Lung (tissue), 12 donors: ENCODE measurements around the gene STPG1. TPM values are rescaled to one million over a fixed set of nuclear protein-coding genes. Genes with fewer than 3 reads are reported as not detected.

Source experiments
- ATAC-seq: fragments of 200-7000 bp; cut with Tn5 transposase; one replicate; pipeline ENCODE4 v1.9.1; 2020; ENCODE audit warnings: moderate number of reproducible peaks; ENCODE audit not compliant: insufficient read depth, low FRiP score
- DNase-seq, 3 donors: peaks; one replicate each; pipeline ENCODE4 v3.0.0-alpha.2; 2013 to 2017
- H3K27ac ChIP-seq, 2 donors: one replicate each; pipeline ENCODE4 v1.5.1; 2013; ENCODE audit warnings: mild to moderate bottlenecking in 2 of 2, moderate library complexity in 2 of 2, control low read depth in 1 of 2, inconsistent platforms in 1 of 2, low read depth in 1 of 2, low read length in 1 of 2
- H3K27me3 ChIP-seq, 3 donors: one replicate each; pipeline ENCODE4 v1.5.1; 2013; ENCODE audit warnings: low read length in 2 of 3; ENCODE audit not compliant: control insufficient read depth in 3 of 3, insufficient read depth in 3 of 3
- H3K36me3 ChIP-seq, 4 donors: one replicate each; pipeline ENCODE4 v1.5.1; 2013; ENCODE audit warnings: low read length in 4 of 4, mild to moderate bottlenecking in 1 of 4, moderate library complexity in 1 of 4; ENCODE audit not compliant: control insufficient read depth in 4 of 4, insufficient read depth in 4 of 4
- H3K4me1 ChIP-seq, 5 donors: one replicate each; pipeline ENCODE4 v1.5.1; 2013; ENCODE audit warnings: low read length in 5 of 5, mild to moderate bottlenecking in 2 of 5, moderate library complexity in 1 of 5; ENCODE audit not compliant: control insufficient read depth in 5 of 5, insufficient read depth in 5 of 5
- H3K4me3 ChIP-seq: one replicate; pipeline ENCODE4 v1.5.1; 2013; ENCODE audit warnings: mild to moderate bottlenecking, control low read depth, moderate library complexity
- H3K9ac ChIP-seq, 2 donors: one replicate each; pipeline ENCODE4 v1.5.1; 2013; ENCODE audit warnings: low read length in 2 of 2, control low read depth in 1 of 2; ENCODE audit not compliant: insufficient read depth in 1 of 2
- H3K9me3 ChIP-seq, 4 donors: one replicate each; pipeline ENCODE4 v1.5.1; 2013; ENCODE audit warnings: low read length in 3 of 4, mild to moderate bottlenecking in 1 of 4, moderate library complexity in 1 of 4; ENCODE audit not compliant: control insufficient read depth in 4 of 4, insufficient read depth in 3 of 4
- WGBS, 2 donors: extraction: QIAGEN DNeasy Blood & Tissue Kit; methylation state at CpG; one replicate each; pipeline ENCODE4 v1.1.7; 2013; 5-methylcytosine and 5-hydroxymethylcytosine counted together
- polyA plus RNA-seq, 2 donors: library from polyadenylated mRNA; stranded (reverse); fragments of 200-250 nt; gene quantifications; one replicate each; pipeline ENCODE4 v1.2.1, GENCODE V29; 2013
- total RNA-seq, 2 donors: library from RNA; depleted of rRNA in 1 of 2; stranded (reverse); fragments of >200 nt in 1 of 2; gene quantifications; one replicate each; pipeline ENCODE4 v1.2.1, GENCODE V29; 2014 to 2021
- TF ChIP-seq, protein P1 (sequence below): IDR thresholded peaks from 2 replicates; pipeline ENCODE4 v1.5.1; 2012; ENCODE audit warnings: mild to moderate bottlenecking; ENCODE audit errors: control extremely low read depth, extremely low read depth
- donor health status: control.
- donor health status: control.
- donor health status: Bipolar disorder and iron deficiency.
- donor health status: healthy.
- donor health status: DM: yes; HTN: yes; CAD: no.

STPG1 gene
- total and polyA plus RNA-seq, 4 donors, result 6.7 to 13.5 (median 9.8) TPM

DNA sequence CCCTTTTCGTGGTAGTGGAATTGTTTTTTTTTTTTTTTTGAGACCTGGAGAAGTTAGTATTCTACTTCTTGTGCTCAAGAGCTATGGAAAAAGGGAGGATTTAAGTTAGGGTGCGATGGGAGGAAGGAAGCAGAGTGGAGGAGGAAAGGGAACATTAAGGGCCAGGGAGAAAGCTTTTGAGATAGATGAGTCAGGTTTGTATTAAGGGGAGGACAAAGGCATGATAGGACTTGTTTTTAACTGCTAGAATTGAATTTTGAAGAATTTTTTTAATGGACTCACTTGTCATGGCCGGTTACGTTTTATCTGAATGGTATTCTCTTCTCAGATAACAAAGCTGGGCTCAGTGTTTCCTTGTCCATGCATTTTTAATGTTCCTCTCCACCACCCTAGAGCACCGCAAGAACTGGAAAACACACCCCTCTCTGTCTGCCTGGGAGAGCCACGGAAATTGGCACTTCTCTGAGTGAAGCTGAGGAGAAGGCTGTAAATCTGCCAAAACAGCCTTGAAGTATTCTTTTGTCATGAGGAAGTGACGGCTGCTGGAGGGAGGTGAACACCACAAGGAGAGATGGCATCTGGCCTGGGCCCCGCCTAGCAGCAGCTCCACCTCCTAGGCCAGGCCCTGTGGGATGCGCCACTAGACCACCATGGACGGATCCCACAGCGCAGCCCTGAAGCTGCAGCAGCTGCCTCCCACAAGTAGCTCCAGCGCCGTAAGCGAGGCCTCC is 5.5 kb upstream of the STPG1 start:
- no peaks in the 10 kb centered on the region for H3K27me3 ChIP-seq
- DNase-seq, result peak in 1 of 3 donors; percentile 39
- H3K4me1 ChIP-seq, result peaks cover 0 to 16% (median 6%) of the 10 kb centered on the region in 5 donors
- WGBS, 2 donors, result 44 to 50% methylated on average over 14 of the region's 14 CpGs
- no peak for ATAC-seq
- no peaks in the 10 kb centered on the region for H3K9me3 ChIP-seq
- peak overlapping the region in 1 of 2 donors; percentile 75 for H3K27ac ChIP-seq
- no peak overlapping the region for H3K9ac ChIP-seq
- TF ChIP-seq, protein P1, sequence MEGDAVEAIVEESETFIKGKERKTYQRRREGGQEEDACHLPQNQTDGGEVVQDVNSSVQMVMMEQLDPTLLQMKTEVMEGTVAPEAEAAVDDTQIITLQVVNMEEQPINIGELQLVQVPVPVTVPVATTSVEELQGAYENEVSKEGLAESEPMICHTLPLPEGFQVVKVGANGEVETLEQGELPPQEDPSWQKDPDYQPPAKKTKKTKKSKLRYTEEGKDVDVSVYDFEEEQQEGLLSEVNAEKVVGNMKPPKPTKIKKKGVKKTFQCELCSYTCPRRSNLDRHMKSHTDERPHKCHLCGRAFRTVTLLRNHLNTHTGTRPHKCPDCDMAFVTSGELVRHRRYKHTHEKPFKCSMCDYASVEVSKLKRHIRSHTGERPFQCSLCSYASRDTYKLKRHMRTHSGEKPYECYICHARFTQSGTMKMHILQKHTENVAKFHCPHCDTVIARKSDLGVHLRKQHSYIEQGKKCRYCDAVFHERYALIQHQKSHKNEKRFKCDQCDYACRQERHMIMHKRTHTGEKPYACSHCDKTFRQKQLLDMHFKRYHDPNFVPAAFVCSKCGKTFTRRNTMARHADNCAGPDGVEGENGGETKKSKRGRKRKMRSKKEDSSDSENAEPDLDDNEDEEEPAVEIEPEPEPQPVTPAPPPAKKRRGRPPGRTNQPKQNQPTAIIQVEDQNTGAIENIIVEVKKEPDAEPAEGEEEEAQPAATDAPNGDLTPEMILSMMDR, result no peak
- peaks cover 2 to 9% (median 5%) of the 10 kb centered on the region in 4 donors for H3K36me3 ChIP-seq
- no peak overlapping the region for H3K4me3 ChIP-seq

DNA sequence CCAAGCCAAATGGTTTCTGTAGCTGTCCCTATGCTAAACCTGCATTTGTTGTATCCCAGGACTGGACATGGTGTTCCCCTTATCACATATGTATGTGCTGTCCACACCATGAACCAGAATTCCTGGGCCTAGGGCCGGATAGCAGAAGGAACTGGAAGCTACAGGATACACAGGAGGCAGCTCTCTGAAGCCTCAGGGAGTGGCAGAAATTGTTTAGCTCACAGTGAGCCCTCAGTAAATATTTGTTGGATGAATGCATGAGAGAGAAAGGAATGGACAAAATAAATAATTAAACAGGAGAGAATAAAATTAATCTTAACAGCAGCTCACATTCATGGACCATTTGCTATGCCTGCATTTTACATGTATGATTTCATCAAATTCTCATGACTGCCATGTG is 4.1 kb upstream of the STPG1 start:
- ATAC-seq (no peak), DNase-seq (no peak)
- Histone ChIP-seq H3K4me1 (peaks cover 0 to 25% (median 6%) of the 10 kb centered on the region in 5 donors), H3K9ac (no peak overlapping the region), H3K36me3 (peaks cover 2 to 9% (median 5%) of the 10 kb centered on the region in 4 donors), H3K27me3 (no peaks in the 10 kb centered on the region), H3K4me3 (no peak overlapping the region), H3K27ac (peak overlapping the region in 1 of 2 donors; percentile 42), H3K9me3 (no peaks in the 10 kb centered on the region)
- TF ChIP-seq, protein P1, result no peak
- 68% methylated on average over 1 of the region's 1 CpG for WGBS, 2 donors

DNA sequence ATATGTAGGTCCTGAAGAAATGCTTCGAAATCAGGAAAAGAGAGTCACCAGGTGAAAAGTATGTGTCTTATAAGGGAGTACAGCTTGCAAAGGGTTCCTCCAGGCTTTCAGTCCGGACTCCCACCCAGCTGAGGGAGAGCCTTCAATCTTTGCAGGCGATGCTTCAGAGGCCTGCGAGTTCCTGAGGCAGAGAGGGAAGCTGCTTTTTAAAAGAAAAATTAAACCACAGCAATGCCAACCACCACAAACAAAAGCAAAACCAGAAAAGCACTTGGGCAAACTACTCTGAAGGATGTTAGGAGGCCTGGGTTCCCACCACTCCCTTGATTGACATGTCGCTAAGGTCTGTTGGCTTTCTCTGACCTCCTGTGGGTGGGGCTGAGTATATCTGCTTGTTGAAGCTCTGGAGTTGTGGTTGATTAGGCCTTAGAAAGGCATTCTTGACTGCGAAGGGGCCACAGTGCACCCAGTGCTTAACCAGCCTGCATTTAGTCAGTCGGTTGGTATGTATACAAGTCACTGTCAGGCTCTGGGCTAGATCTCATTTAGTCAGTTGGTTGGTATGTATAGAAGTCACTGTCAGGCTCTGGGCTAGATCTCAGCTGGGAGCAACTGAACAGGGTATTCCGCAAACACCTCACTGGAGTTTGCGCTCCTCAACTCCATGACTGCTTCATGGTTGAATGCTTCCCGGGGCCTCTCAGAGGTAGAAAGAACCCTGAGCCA is 3.2 kb upstream of the STPG1 start:
- Histone ChIP-seq H3K9ac (no peak overlapping the region), H3K4me1 (peaks cover 0 to 26% (median 6%) of the 10 kb centered on the region in 5 donors), H3K27ac (peak overlapping the region in 1 of 2 donors; percentile 53)

More for the DNA sequence above, 3.2 kb upstream of the STPG1 start:
- Histone ChIP-seq H3K9me3 (no peaks in the 10 kb centered on the region), H3K36me3 (peaks cover 2 to 6% (median 5%) of the 10 kb centered on the region in 4 donors), H3K27me3 (no peaks in the 10 kb centered on the region), H3K4me3 (no peak overlapping the region)
- ATAC-seq, result no peak
- no peak for DNase-seq
- TF ChIP-seq, protein P1, result no peak
- WGBS, 2 donors, result 47 to 56% methylated on average over 10 of the region's 10 CpGs
